H9 (cell line): ENCODE data around the gene IQGAP3. TPM values are rescaled to one million over a fixed set of nuclear protein-coding genes. Genes with fewer than 3 reads are reported as not detected.

Experiments
- DNase-seq: peaks from one replicate; pipeline ENCODE4 v3.0.0-alpha.2; 2017
- H2AFZ ChIP-seq: one replicate; pipeline ENCODE4 v1.6.1; 2013; ENCODE audit warnings: mild to moderate bottlenecking, low read length, control low read depth, moderate library complexity
- H2AK5ac ChIP-seq: 2 replicates; pipeline ENCODE4 v1.6.1; 2013; ENCODE audit warnings: low read length, control low read depth, mixed read lengths; ENCODE audit not compliant: insufficient read length
- H2BK120ac ChIP-seq: one replicate; pipeline ENCODE4 v1.6.1; 2013; ENCODE audit warnings: low read depth, mild to moderate bottlenecking, low read length, control low read depth, inconsistent platforms; ENCODE audit not compliant: poor library complexity, severe bottlenecking
- H2BK12ac ChIP-seq: 2 replicates; pipeline ENCODE4 v1.6.1; 2013; ENCODE audit warnings: low read length, control low read depth, mixed read lengths, low read depth; ENCODE audit not compliant: insufficient read length
- H2BK15ac ChIP-seq: 2 replicates; pipeline ENCODE4 v1.6.1; 2013; ENCODE audit warnings: low read depth, low read length, control low read depth
- H2BK20ac ChIP-seq: one replicate; pipeline ENCODE4 v1.6.1; 2013; ENCODE audit warnings: low read depth, mild to moderate bottlenecking, low read length, control low read depth, inconsistent platforms; ENCODE audit not compliant: poor library complexity, severe bottlenecking
- H2BK5ac ChIP-seq: 2 replicates; pipeline ENCODE4 v1.6.1; 2013; ENCODE audit warnings: low read length, control low read depth, mixed read lengths; ENCODE audit not compliant: insufficient read length
- H3K14ac ChIP-seq: 2 replicates; pipeline ENCODE4 v1.6.1; 2013; ENCODE audit warnings: low read length, control low read depth; ENCODE audit not compliant: insufficient read depth
- H3K18ac ChIP-seq: 2 replicates; pipeline ENCODE4 v1.6.1; 2013; ENCODE audit warnings: low read depth, mild to moderate bottlenecking, mixed read lengths, low read length, control low read depth; ENCODE audit not compliant: insufficient read length
- H3K23ac ChIP-seq: 2 replicates; pipeline ENCODE4 v1.6.1; 2013; ENCODE audit warnings: low read length, control low read depth, mixed read lengths, low read depth; ENCODE audit not compliant: insufficient read length
- H3K23me2 ChIP-seq: 2 replicates; pipeline ENCODE4 v1.6.1; 2013; ENCODE audit warnings: low read depth, mild to moderate bottlenecking, mixed read lengths, low read length, control low read depth; ENCODE audit not compliant: insufficient read length, poor library complexity, severe bottlenecking
- H3K27ac ChIP-seq: 2 replicates; pipeline ENCODE4 v1.5.1; 2013; ENCODE audit warnings: low read length, control low read depth, mixed read lengths, low read depth; ENCODE audit not compliant: insufficient read length
- H3K27me3 ChIP-seq: 2 replicates; pipeline ENCODE4 v1.6.1; 2013; ENCODE audit warnings: low read length, control low read depth, inconsistent platforms; ENCODE audit not compliant: insufficient read depth
- H3K4ac ChIP-seq: 2 replicates; pipeline ENCODE4 v1.6.1; 2013; ENCODE audit warnings: low read depth, mild to moderate bottlenecking, control low read depth, inconsistent platforms, low read length, moderate library complexity
- H3K4me1 ChIP-seq: 2 replicates; pipeline ENCODE4 v1.6.1; 2013; ENCODE audit warnings: low read length, control low read depth, inconsistent platforms; ENCODE audit not compliant: insufficient read depth
- H3K4me2 ChIP-seq: 2 replicates; pipeline ENCODE4 v1.6.1; 2013; ENCODE audit warnings: low read length, control low read depth, mixed read lengths; ENCODE audit not compliant: insufficient read length, insufficient read depth
- H3K56ac ChIP-seq: 2 replicates; pipeline ENCODE4 v1.6.1; 2013; ENCODE audit warnings: low read depth, mild to moderate bottlenecking, mixed read lengths, low read length, control low read depth; ENCODE audit not compliant: insufficient read length
- H3K79me1 ChIP-seq: 2 replicates; pipeline ENCODE4 v1.6.1; 2013; ENCODE audit warnings: low read depth, mild to moderate bottlenecking, moderate library complexity, low read length, control low read depth, inconsistent platforms; ENCODE audit not compliant: insufficient read depth, poor library complexity, severe bottlenecking
- H3K79me2 ChIP-seq: 2 replicates; pipeline ENCODE4 v1.6.1; 2013; ENCODE audit warnings: low read length, control low read depth, inconsistent platforms; ENCODE audit not compliant: insufficient read depth
- H3K9ac ChIP-seq: 2 replicates; pipeline ENCODE4 v1.6.1; 2013; ENCODE audit warnings: low read length, control low read depth, mixed read lengths; ENCODE audit not compliant: insufficient read length; ENCODE audit errors: extremely low read depth
- H3K9me3 ChIP-seq: one replicate; pipeline ENCODE4 v1.6.1; 2013; ENCODE audit warnings: low read depth, low read length, inconsistent platforms; ENCODE audit not compliant: control insufficient read depth
- H3T11ph ChIP-seq: one replicate; pipeline ENCODE4 v1.6.1; 2013; ENCODE audit warnings: mild to moderate bottlenecking, low read length, control low read depth, inconsistent platforms
- H4K20me1 ChIP-seq: one replicate; pipeline ENCODE4 v1.6.1; 2013; ENCODE audit not compliant: control insufficient read depth, insufficient read length, insufficient read depth
- H4K5ac ChIP-seq: 2 replicates; pipeline ENCODE4 v1.6.1; 2013; ENCODE audit warnings: low read depth, mild to moderate bottlenecking, mixed read lengths, low read length, control low read depth; ENCODE audit not compliant: insufficient read length
- H4K8ac ChIP-seq: replicated peaks from 2 replicates; pipeline ENCODE4 v1.6.1; 2013; ENCODE audit warnings: low read length, control low read depth, mixed read lengths, low read depth; ENCODE audit not compliant: insufficient read length
- H4K91ac ChIP-seq: 2 replicates; pipeline ENCODE4 v1.6.1; 2013; ENCODE audit warnings: low read depth, mild to moderate bottlenecking, moderate library complexity, mixed read lengths, low read length, control low read depth; ENCODE audit not compliant: insufficient read length
- H3K27ac Mint-ChIP-seq, 3 experiments: 2 replicates in 2 of 3; 3 replicates in 1 of 3; pipeline ENCODE4 v1.8.0; 2020 to 2021; ENCODE audit warnings: mixed read lengths in 3 of 3, mild to moderate bottlenecking in 1 of 3, moderate library complexity in 1 of 3
- H3K27me3 Mint-ChIP-seq: 2 replicates; pipeline ENCODE4 v1.8.0; 2021; ENCODE audit warnings: low read depth, mild to moderate bottlenecking, moderate library complexity, mixed read lengths
- H3K36me3 Mint-ChIP-seq, 3 experiments: 2 replicates in 2 of 3; 3 replicates in 1 of 3; pipeline ENCODE4 v1.8.0; 2020 to 2021; ENCODE audit warnings: low read depth in 3 of 3, mixed read lengths in 3 of 3; ENCODE audit not compliant: insufficient read depth in 1 of 3
- H3K4me1 Mint-ChIP-seq, 2 experiments: 2 replicates each; pipeline ENCODE4 v1.8.0; 2020; ENCODE audit warnings: mixed read lengths in 2 of 2
- H3K4me3 Mint-ChIP-seq, 2 experiments: 2 replicates in 1 of 2; 3 replicates in 1 of 2; pipeline ENCODE4 v1.8.0; 2020 to 2021; ENCODE audit warnings: mild to moderate bottlenecking in 2 of 2, mixed read lengths in 2 of 2, moderate library complexity in 1 of 2
- H3K9me3 Mint-ChIP-seq, 2 experiments: 2 replicates in 1 of 2; 3 replicates in 1 of 2; pipeline ENCODE4 v1.8.0; 2020; ENCODE audit warnings: mild to moderate bottlenecking in 2 of 2, mixed read lengths in 2 of 2, moderate library complexity in 1 of 2
- WGBS: extraction: QIAGEN DNeasy Blood & Tissue Kit; methylation state at CpG from one replicate; pipeline ENCODE4 v1.1.7; 2013; ENCODE audit warnings: missing lambda C conversion rate, low lambda C conversion rate, mixed read lengths; ENCODE audit not compliant: insufficient read length; ENCODE audit errors: extremely low coverage; 5-methylcytosine and 5-hydroxymethylcytosine counted together
- total RNA-seq: library from RNA; stranded (reverse); gene quantifications from 2 replicates; pipeline ENCODE4 v1.2.1, GENCODE V29; 2021
- TF ChIP-seq, protein P1 (sequence below): fragments of 200-600 bp; sonication (generic); conservative IDR thresholded peaks from 3 replicates; pipeline ENCODE4 v1.8.0; 2021; ENCODE audit warnings: antibody characterized with exemption, mild to moderate bottlenecking

Gene IQGAP3
- total RNA-seq, 1 experiment from 2014 or later = 24.5 TPM

DNA sequence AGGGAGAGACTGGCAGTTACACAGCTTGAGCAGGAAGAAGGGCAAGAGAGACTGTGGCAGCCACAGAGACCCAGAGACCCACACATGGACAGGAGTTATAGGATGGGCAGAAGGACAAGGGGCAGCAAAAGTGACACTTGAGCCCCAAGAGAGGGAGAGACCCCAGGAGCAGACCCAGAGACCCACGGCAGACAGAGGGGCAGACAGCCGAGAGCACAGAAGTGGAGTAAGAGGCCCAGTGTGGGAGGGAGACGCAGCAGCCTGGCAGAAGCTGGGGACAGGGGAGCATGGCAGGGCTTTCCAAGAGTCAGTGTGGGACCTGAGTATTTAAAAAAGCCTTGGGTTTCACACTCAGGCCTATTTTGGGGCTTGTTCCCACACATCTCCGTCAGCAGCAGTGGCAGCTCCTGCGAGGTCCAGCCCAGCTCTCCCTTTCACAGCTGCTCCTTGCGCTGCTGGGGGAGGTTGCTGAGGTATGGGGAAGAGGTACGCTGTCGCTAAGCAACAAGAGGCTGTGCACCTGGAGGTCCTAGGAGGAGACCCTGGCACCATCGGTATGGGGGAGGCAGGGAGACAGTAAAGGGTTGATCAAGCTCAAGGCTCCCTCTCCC lies 62.8 kb downstream of the IQGAP3 start:
- no peak overlapping the region for H3K14ac ChIP-seq
- no peak overlapping the region for H3K23ac ChIP-seq
- H3K18ac ChIP-seq = no peak overlapping the region
- H3K79me1 ChIP-seq = no peaks in the 10 kb centered on the region
- TF ChIP-seq, protein P1, sequence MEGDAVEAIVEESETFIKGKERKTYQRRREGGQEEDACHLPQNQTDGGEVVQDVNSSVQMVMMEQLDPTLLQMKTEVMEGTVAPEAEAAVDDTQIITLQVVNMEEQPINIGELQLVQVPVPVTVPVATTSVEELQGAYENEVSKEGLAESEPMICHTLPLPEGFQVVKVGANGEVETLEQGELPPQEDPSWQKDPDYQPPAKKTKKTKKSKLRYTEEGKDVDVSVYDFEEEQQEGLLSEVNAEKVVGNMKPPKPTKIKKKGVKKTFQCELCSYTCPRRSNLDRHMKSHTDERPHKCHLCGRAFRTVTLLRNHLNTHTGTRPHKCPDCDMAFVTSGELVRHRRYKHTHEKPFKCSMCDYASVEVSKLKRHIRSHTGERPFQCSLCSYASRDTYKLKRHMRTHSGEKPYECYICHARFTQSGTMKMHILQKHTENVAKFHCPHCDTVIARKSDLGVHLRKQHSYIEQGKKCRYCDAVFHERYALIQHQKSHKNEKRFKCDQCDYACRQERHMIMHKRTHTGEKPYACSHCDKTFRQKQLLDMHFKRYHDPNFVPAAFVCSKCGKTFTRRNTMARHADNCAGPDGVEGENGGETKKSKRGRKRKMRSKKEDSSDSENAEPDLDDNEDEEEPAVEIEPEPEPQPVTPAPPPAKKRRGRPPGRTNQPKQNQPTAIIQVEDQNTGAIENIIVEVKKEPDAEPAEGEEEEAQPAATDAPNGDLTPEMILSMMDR = no peak
- no peak overlapping the region for H2AK5ac ChIP-seq
- no peak overlapping the region for H3K56ac ChIP-seq
- Mint-ChIP-seq H3K9me3 (no peaks in the 10 kb centered on the region), H3K27me3 (peaks cover 23% of the 10 kb centered on the region), H3K4me3 (no peak overlapping the region), H3K27ac (no peak overlapping the region; a peak in 2 of 7 replicates), H3K36me3 (no peaks in the 10 kb centered on the region), H3K4me1 (peaks cover 24 to 42% of the 10 kb centered on the region in 2 experiments)
- H3K4me2 ChIP-seq = no peak overlapping the region
- no peak overlapping the region for H3T11ph ChIP-seq
- no peaks in the 10 kb centered on the region for H3K23me2 ChIP-seq
- H2AFZ ChIP-seq = no peak overlapping the region
- H3K9ac ChIP-seq = no peak overlapping the region
- H3K4me1 ChIP-seq = peaks cover 2% of the 10 kb centered on the region; the same call in 1 of the 2 replicates
- H2BK20ac ChIP-seq = no peak overlapping the region
- H4K8ac ChIP-seq = no peak overlapping the region
- no peak overlapping the region for H2BK12ac ChIP-seq
- no peak overlapping the region for H2BK15ac ChIP-seq
- no peak overlapping the region for H4K5ac ChIP-seq
- no peak overlapping the region for H3K4ac ChIP-seq
- H4K20me1 ChIP-seq = no peaks in the 10 kb centered on the region
- no CpG with 5 or more reads among the region's 9 CpGs for WGBS
- no peaks in the 10 kb centered on the region for H3K9me3 ChIP-seq
- H3K79me2 ChIP-seq = no peaks in the 10 kb centered on the region
- H4K91ac ChIP-seq = no peak overlapping the region
- DNase-seq = no peak
- H2BK120ac ChIP-seq = no peak overlapping the region
- no peak overlapping the region for H3K27ac ChIP-seq
- no peaks in the 10 kb centered on the region for H3K27me3 ChIP-seq
- H2BK5ac ChIP-seq = no peak overlapping the region
